ENCODE results near the gene CCDC154.

- TF ChIP-seq CTCF (conservative IDR thresholded peaks at IDR 0.05; ENCODE audit: low read length), result no peak
- TF ChIP-seq EZH2phosphoT487 (IDR thresholded peaks at IDR 0.05; ENCODE audit: borderline replicate concordance, low read depth, low read length), result no peak
These were observed 6.5 kb upstream of the CCDC154 start for GRCh38 chr16:1450841-1451240.
